Fibroblast of peridontal ligament (primary cell): ENCODE data around the gene MAP2.

Source experiments
- DNase-seq: peaks from one replicate; pipeline ENCODE4 v3.0.0-alpha.2; 2010; ENCODE audit errors: extremely low read depth

MAP2 gene

GRCh38 chr2:209529579-209529978 is 105.7 kb downstream of the MAP2 start:
- DNase-seq, result no peak

- no peak for DNase-seq
These were observed 108.5 kb downstream of the MAP2 start for GRCh38 chr2:209532321-209532720.

- DNase-seq, result no peak
These were observed 109.5 kb downstream of the MAP2 start for GRCh38 chr2:209533391-209533790.

GRCh38 chr2:209534228-209534627 is 110.4 kb downstream of the MAP2 start:
- no peak for DNase-seq

- no peak for DNase-seq
These were observed 112.5 kb downstream of the MAP2 start for GRCh38 chr2:209536363-209536762.

- no peak for DNase-seq
These were observed 123.9 kb downstream of the MAP2 start for GRCh38 chr2:209547726-209548125.

- DNase-seq, result no peak
These were observed 125.7 kb downstream of the MAP2 start for GRCh38 chr2:209549589-209549988.

GRCh38 chr2:209553913-209554312 is 130.1 kb downstream of the MAP2 start:
- DNase-seq, result no peak

- DNase-seq, result peak; percentile 46
These were observed 132.6 kb downstream of the MAP2 start for GRCh38 chr2:209556354-209556961.

- no peak for DNase-seq
These were observed 137.1 kb downstream of the MAP2 start for GRCh38 chr2:209560911-209561310.

- no peak for DNase-seq
These were observed 139.6 kb downstream of the MAP2 start for GRCh38 chr2:209563453-209563852.

GRCh38 chr2:209564816-209565215 is 141.0 kb downstream of the MAP2 start:
- no peak for DNase-seq

GRCh38 chr2:209565896-209566582 is 142.2 kb downstream of the MAP2 start:
- no peak for DNase-seq

- DNase-seq, result no peak
These were observed 146.3 kb downstream of the MAP2 start for GRCh38 chr2:209570194-209570593.

GRCh38 chr2:209574515-209574914 is 150.7 kb downstream of the MAP2 start:
- DNase-seq, result no peak

- DNase-seq, result peak; percentile 49
These were observed 153.8 kb downstream of the MAP2 start for GRCh38 chr2:209577376-209578357.

- no peak for DNase-seq
These were observed 154.7 kb downstream of the MAP2 start for GRCh38 chr2:209578394-209579001.

- peak; percentile 22 for DNase-seq
These were observed 155.4 kb downstream of the MAP2 start for GRCh38 chr2:209579230-209579749.

- DNase-seq, result no peak
These were observed 157.2 kb downstream of the MAP2 start for GRCh38 chr2:209581040-209581439.

GRCh38 chr2:209582281-209582680 is 158.4 kb downstream of the MAP2 start:
- DNase-seq, result no peak

GRCh38 chr2:209584472-209584871 is 160.6 kb downstream of the MAP2 start:
- DNase-seq, result no peak

- DNase-seq, result no peak
These were observed 161.1 kb downstream of the MAP2 start for GRCh38 chr2:209584915-209585314.
